GM12878 (cell line): ENCODE measurements around the gene NADSYN1. TPM values are rescaled to one million over a fixed set of nuclear protein-coding genes. Genes with fewer than 3 reads are reported as not detected.

Source experiments
- ATAC-seq: fragments of 200-7000 bp; cut with Tn5 transposase; 3 replicates; pipeline ENCODE4 v1.9.1; 2020; ENCODE audit warnings: mild to moderate bottlenecking, moderate library complexity
- BruUV-seq: library from RNA; stranded (reverse); fragments of 400-500 nt; replicated peaks from 2 replicates; lab custom pipeline; 2021; lab: Mats Ljungman, UMichigan
- CTCF ChIA-PET: fragments of 300-600 bp; sonication (Branson Sonifier 250); formaldehyde crosslinking; extraction: SDS; loops from one replicate; lab custom pipeline; 2021; ENCODE audit warnings: inconsistent platforms; lab: Yijun Ruan, JAX
- POLR2A ChIA-PET: fragments of 350-600 bp; formaldehyde crosslinking; extraction: SDS; loops from one replicate; lab custom pipeline; 2021; ENCODE audit warnings: inconsistent platforms; lab: Charles Lee
- RAD21 ChIA-PET: fragments of 300-600 bp; sonication (Branson Sonifier 250); formaldehyde crosslinking; loops from one replicate; lab custom pipeline; 2023; ENCODE audit warnings: antibody characterized with exemption; ENCODE audit not compliant: unreplicated experiment; lab: Charles Lee
- SMC1A ChIA-PET: fragments of 300-600 bp; sonication (Branson Sonifier 250); formaldehyde crosslinking; loops from one replicate; lab custom pipeline; 2023; ENCODE audit not compliant: unreplicated experiment, uncharacterized antibody; lab: Charles Lee
- DNase-seq: peaks from one replicate; pipeline ENCODE4 v3.0.0-alpha.2; 2011; ENCODE audit warnings: low read depth, low spot score
- FAIRE-seq: peaks from 3 replicates; lab custom pipeline; 2011; peaks lifted over from hg19 to GRCh38; lab: Jason Lieb, UNC
- H2AFZ ChIP-seq: 2 replicates; pipeline ENCODE4 v1.6.0; 2011; ENCODE audit warnings: low read depth, low read length, control low read depth; ENCODE audit not compliant: control insufficient read depth
- H3K27ac ChIP-seq: 2 replicates; pipeline ENCODE4 v1.5.1; 2011; ENCODE audit warnings: control low read depth; ENCODE audit not compliant: control insufficient read depth, insufficient read depth
- H3K27me3 ChIP-seq, 2 experiments: replicated peaks in 1 of 2; 2 replicates each; pipeline versions ENCODE4 v1.6.0 to v1.6.1; 2011; ENCODE audit warnings: low read length in 1 of 2; ENCODE audit not compliant: control insufficient read depth in 2 of 2, insufficient read depth in 2 of 2
- H3K36me3 ChIP-seq, 2 experiments: 2 replicates each; pipeline ENCODE4 v1.5.1; 2011; ENCODE audit warnings: low read length in 1 of 2; ENCODE audit not compliant: control insufficient read depth in 2 of 2, insufficient read depth in 2 of 2
- H3K4me1 ChIP-seq: 2 replicates; pipeline ENCODE4 v1.6.1; 2011; ENCODE audit warnings: mild to moderate bottlenecking, low read length, moderate library complexity, mixed read lengths; ENCODE audit not compliant: control insufficient read depth, insufficient read depth
- H3K4me2 ChIP-seq: 2 replicates; pipeline ENCODE4 v1.6.0; 2011; ENCODE audit warnings: control low read depth; ENCODE audit not compliant: control insufficient read depth, insufficient read depth
- H3K4me3 ChIP-seq: fragments of 200-600 bp; sonication (generic); 2 replicates; pipeline ENCODE4 v1.5.1; 2016
- H3K79me2 ChIP-seq: 2 replicates; pipeline ENCODE4 v1.6.0; 2011; ENCODE audit warnings: low read length; ENCODE audit not compliant: control insufficient read depth, insufficient read depth
- H3K9ac ChIP-seq: 2 replicates; pipeline ENCODE4 v1.8.0; 2011; ENCODE audit warnings: low read length, control low read depth, mixed read lengths; ENCODE audit not compliant: control insufficient read depth, insufficient read depth
- H3K9me3 ChIP-seq: replicated peaks from 3 replicates; pipeline ENCODE4 v1.5.1; 2011; ENCODE audit warnings: mild to moderate bottlenecking, low read length; ENCODE audit not compliant: control insufficient read depth, insufficient read depth
- H4K20me1 ChIP-seq: 2 replicates; pipeline ENCODE4 v1.6.0; 2011; ENCODE audit not compliant: control insufficient read depth, insufficient read depth
- ATF7 ChIP-seq: fragments of 450-650 bp; IDR thresholded peaks from 2 replicates; pipeline ENCODE4 v1.6.1; 2016; ENCODE audit warnings: low read depth, mild to moderate bottlenecking
- ELK1 ChIP-seq: IDR thresholded peaks from 2 replicates; pipeline ENCODE4 v1.6.1; 2012; ENCODE audit warnings: low read depth, low read length, improper control_type of control experiment
- IRF4 ChIP-seq: IDR thresholded peaks from 2 replicates; pipeline ENCODE4 v1.6.1; 2011; ENCODE audit warnings: low read depth, low read length
- MLLT1 ChIP-seq: fragments of 450-650 bp; IDR thresholded peaks from 2 replicates; pipeline ENCODE4 v1.6.1; 2016; ENCODE audit warnings: mild to moderate bottlenecking
- NFYB ChIP-seq: IDR thresholded peaks from 2 replicates; pipeline ENCODE4 v1.6.1; 2011; ENCODE audit warnings: low read depth, mild to moderate bottlenecking, low read length, improper control_type of control experiment, moderate library complexity; ENCODE audit not compliant: insufficient read depth
- POU2F2 ChIP-seq: IDR thresholded peaks from 3 replicates; pipeline ENCODE4 v1.6.1; 2011; ENCODE audit warnings: low read depth, mild to moderate bottlenecking, low read length, borderline replicate concordance
- SMARCA5 ChIP-seq: fragments of 450-650 bp; IDR thresholded peaks from 2 replicates; pipeline ENCODE4 v1.6.1; 2017; ENCODE audit warnings: mild to moderate bottlenecking
- WGBS: methylation state at CpG from one replicate; pipeline ENCODE4 v1.1.6; 2016; ENCODE audit warnings: low lambda C conversion rate; ENCODE audit not compliant: insufficient replicate concordance, insufficient coverage; ENCODE audit errors: missing lambda C conversion rate; 5-methylcytosine and 5-hydroxymethylcytosine counted together
- in situ Hi-C: fragments of 300-500 bp; cut with MboI; formaldehyde crosslinking; loops from 9 replicates; pipeline ENCODE4 v1.14.3; 2018; ENCODE audit warnings: mixed read lengths
- intact Hi-C: fragments of 100-400 bp; cut with micrococcal nuclease; formaldehyde crosslinking; loops from one replicate; pipeline ENCODE4 v1.14.2; 2022; ENCODE audit not compliant: unreplicated experiment
- polyA plus RNA-seq, 11 experiments: library from polyadenylated mRNA; depleted of rRNA in 4 of 11; unstranded in 6 of 11; stranded (reverse) in 5 of 11; fragments of >200 nt; fragmentation: Nextera tagmentation in 4 of 11; fragmentation: Illumina TruSeq in 1 of 11; extraction: Ambion mirVana in 4 of 11; extraction: Trizol in 1 of 11; gene quantifications; 1 replicate in 1 of 11; 2 replicates in 10 of 11; pipeline versions ENCODE4 v1.2.1 to v1.2.3, GENCODE V29; 2011 to 2016; ENCODE audit warnings: inconsistent platforms in 2 of 11, missing spikeins in 2 of 11, low read depth in 1 of 11
- total RNA-seq, 4 experiments: library from RNA; depleted of rRNA in 3 of 4; stranded (reverse); fragments of >200 nt in 3 of 4; fragmentation: Illumina TruSeq in 1 of 4; extraction: Trizol in 1 of 4; gene quantifications; 2 replicates each; pipeline versions ENCODE4 v1.2.1 to v1.2.3, GENCODE V29; 2013 to 2021

Gene NADSYN1
- total and polyA plus RNA-seq, 10 of the 15 experiments (the other 5 are each of a cell fraction or from before 2014, with no cell fraction given), result 12.2 to 90.2 (median 69.5) TPM

GRCh38 chr11:71441251-71441650 lies 11.8 kb upstream of the NADSYN1 start (continued):
- no peak for TF ChIP-seq IRF4

- FAIRE-seq (no peak), DNase-seq (no peak), ATAC-seq (no peak)
- H3K79me2 ChIP-seq, result peaks cover 7% of the 10 kb centered on the region
- SMC1A ChIA-PET, result no interaction called here
- in situ Hi-C loops, result no loop called here
- H3K9ac ChIP-seq, result no peak overlapping the region
- H3K4me2 ChIP-seq, result no peak overlapping the region
- no peaks in the 10 kb centered on the region for H4K20me1 ChIP-seq
- H3K4me3 ChIP-seq, result no peak overlapping the region
- RAD21 ChIA-PET, result no interaction called here
- no peak overlapping the region for H2AFZ ChIP-seq
- intact Hi-C loops, result no loop called here
- no TSS peak for BruUV-seq
- no peak overlapping the region for H3K27ac ChIP-seq
- POLR2A ChIA-PET, result no interaction called here
- 94% methylated on average over 8 of the region's 8 CpGs for WGBS
- TF ChIP-seq POU2F2 (no peak), SMARCA5 (no peak), NFYB (no peak), MLLT1 (no peak), ELK1 (no peak), ATF7 (no peak)
- CTCF ChIA-PET, result no interaction called here
- peaks cover 18 to 24% of the 10 kb centered on the region in 2 experiments; a peak in 3 of 4 replicates for H3K36me3 ChIP-seq
- peaks cover 2% of the 10 kb centered on the region; the same call in 2 of the 3 replicates for H3K9me3 ChIP-seq
- no peaks in the 10 kb centered on the region for H3K27me3 ChIP-seq
- no peaks in the 10 kb centered on the region for H3K4me1 ChIP-seq
Measured at GRCh38 chr11:71442123-71442522, 10.9 kb upstream of the NADSYN1 start.
